ENCODE measurements around the gene CCL24. TPM values are rescaled to one million over a fixed set of nuclear protein-coding genes. Genes with fewer than 3 reads are reported as not detected.
"Not testable (repeated sequence)": the region's sequence is repeated elsewhere in the genome, so short reads cannot be mapped to it uniquely, and the experiment has no call there.

CCL24 gene
- total and polyA plus RNA-seq, 2 of the 4 experiments (the other 2 are of a cell fraction) = not detected

- Histone ChIP-seq H3K18ac (ENCODE audit: low read depth, low read length) (no peak overlapping the region), H2BK5ac (ENCODE audit: low read depth, low read length, poor library complexity, severe bottlenecking) (no peak overlapping the region), H2BK20ac (ENCODE audit: low read depth, low read length) (no peak overlapping the region), H3K4ac (ENCODE audit: low read depth, low read length) (no peak overlapping the region), H3K9me3 (ENCODE audit: control insufficient read depth, insufficient read depth, low read length) (no peaks in the 10 kb centered on the region), H3K27me3 (ENCODE audit: control insufficient read depth, insufficient read depth, low read length) (peaks cover 11% of the 10 kb centered on the region), H3K36me3 (ENCODE audit: control insufficient read depth, insufficient read depth, low read length) (no peaks in the 10 kb centered on the region), H3K14ac (replicated peaks; ENCODE audit: low read depth, low read length) (no peak overlapping the region), H2BK120ac (ENCODE audit: low read depth, low read length) (no peak overlapping the region), H2AFZ (replicated peaks; ENCODE audit: low read length, poor library complexity) (no peak overlapping the region), H3K4me2 (ENCODE audit: low read depth, low read length) (no peak overlapping the region), H3K4me3 (ENCODE audit: insufficient read depth, low read depth, low read length) (no peak overlapping the region), H2AK5ac (ENCODE audit: low read depth, low read length) (no peak overlapping the region), H3K4me1 (ENCODE audit: control insufficient read depth, insufficient read depth, low read length) (peaks cover 4% of the 10 kb centered on the region), H4K91ac (ENCODE audit: insufficient read depth, low read depth, low read length) (no peak overlapping the region), H2BK15ac (ENCODE audit: low read depth, low read length) (no peak overlapping the region), H4K20me1 (ENCODE audit: insufficient read depth, low read length) (no peaks in the 10 kb centered on the region), H2AK9ac (replicated peaks; ENCODE audit: low read depth, low read length, poor library complexity) (peak overlapping the region; percentile 37), H3K9me1 (ENCODE audit: insufficient read depth, low read length) (no peaks in the 10 kb centered on the region), H4K5ac (ENCODE audit: low read depth, low read length) (no peak overlapping the region), H3K9ac (ENCODE audit: low read depth, low read length) (no peak overlapping the region), H4K8ac (ENCODE audit: low read depth in 2 of 2, low read length in 2 of 2) (no peak overlapping the region), H3K79me1 (ENCODE audit: low read depth in 1 of 2, low read length in 2 of 2) (no peaks in the 10 kb centered on the region), H3K27ac (ENCODE audit: insufficient read depth, low read length) (no peak overlapping the region), H3K56ac (ENCODE audit: extremely low read depth, insufficient read depth, low read length) (no peak overlapping the region), H3K23ac (ENCODE audit: low read depth, low read length) (no peak overlapping the region)
- DNase-seq (no peak), ATAC-seq (ENCODE audit: low read depth) (no peak)
- POLR2A ChIA-PET (ENCODE audit: unreplicated experiment) = no interaction called here
- dilution Hi-C loops (cut with HindIII; ENCODE audit: low sequenced_read_pairs, unreplicated experiment) (no loop called here), intact Hi-C loops (cut with micrococcal nuclease) (no loop called here), in situ Hi-C loops (cut with MboI; ENCODE audit: low sequenced_read_pairs) (no loop called here)
- no peak for TF ChIP-seq CHD1 (IDR thresholded peaks at IDR 0.05; ENCODE audit: low read depth, low read length)
- CTCF ChIA-PET = no interaction called here
- no TSS peak for BruUV-seq (replicated peaks)
- WGBS, 2 experiments (ENCODE audit: extremely low coverage in 2 of 2, insufficient read length in 1 of 2) = 60% methylated on average over 1 of the region's 3 CpGs; no CpG with 5 or more reads in 1 of the 2 experiments
These were observed 24.2 kb downstream of the CCL24 start for GRCh38 chr7:75789361-75789924.

DNA sequence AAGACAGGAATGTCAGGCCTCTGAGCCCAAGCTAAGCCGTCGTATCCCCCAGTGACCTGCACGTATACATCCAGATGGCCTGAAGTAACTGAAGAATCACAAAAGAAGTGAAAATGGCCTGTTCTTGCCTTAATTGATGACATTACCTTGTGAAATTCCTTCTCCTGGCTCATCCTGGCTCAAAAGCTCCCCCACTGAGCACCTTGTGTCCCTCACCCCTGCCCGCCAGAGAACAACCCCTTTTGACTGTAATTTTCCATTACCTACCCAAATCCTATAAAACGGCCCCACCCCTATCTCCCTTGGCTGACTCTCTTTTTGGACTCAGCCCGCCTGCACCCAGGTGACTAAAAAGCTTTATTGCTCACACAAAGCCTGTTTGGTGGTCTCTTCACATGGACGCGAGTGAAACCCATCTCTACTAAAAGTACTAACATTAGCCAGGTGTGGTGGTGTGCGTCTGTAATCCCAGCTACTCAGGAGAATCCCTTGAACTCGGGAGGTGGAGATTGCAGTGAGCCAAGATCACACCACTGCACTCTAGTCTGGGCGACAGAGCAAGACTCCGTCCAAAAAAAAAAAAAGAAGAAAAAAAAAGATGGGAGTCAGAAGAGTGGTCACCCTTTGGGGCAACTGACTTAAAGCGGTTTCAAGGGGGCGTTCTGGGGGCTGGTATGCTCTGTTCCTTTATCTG lies 25.3 kb downstream of the CCL24 start:
- H2BK120ac ChIP-seq (ENCODE audit: low read depth, low read length); H3K9me3 ChIP-seq (ENCODE audit: control insufficient read depth, insufficient read depth, low read length); H3K4me1 ChIP-seq (ENCODE audit: control insufficient read depth, insufficient read depth, low read length); H3K18ac ChIP-seq (ENCODE audit: low read depth, low read length); POLR2A ChIA-PET (ENCODE audit: unreplicated experiment); H3K4ac ChIP-seq (ENCODE audit: low read depth, low read length); H4K91ac ChIP-seq (ENCODE audit: insufficient read depth, low read depth, low read length); H3K79me1 ChIP-seq (ENCODE audit: low read depth in 1 of 2, low read length in 2 of 2); H2BK5ac ChIP-seq (ENCODE audit: low read depth, low read length, poor library complexity, severe bottlenecking); dilution Hi-C loops (cut with HindIII; ENCODE audit: low sequenced_read_pairs, unreplicated experiment); H4K5ac ChIP-seq (ENCODE audit: low read depth, low read length); H2BK20ac ChIP-seq (ENCODE audit: low read depth, low read length); H3K9me1 ChIP-seq (ENCODE audit: insufficient read depth, low read length); H4K8ac ChIP-seq (ENCODE audit: low read depth in 2 of 2, low read length in 2 of 2); H2AK9ac ChIP-seq (replicated peaks; ENCODE audit: low read depth, low read length, poor library complexity); CTCF ChIA-PET; H3K23ac ChIP-seq (ENCODE audit: low read depth, low read length); H2AFZ ChIP-seq (replicated peaks; ENCODE audit: low read length, poor library complexity); H4K20me1 ChIP-seq (ENCODE audit: insufficient read depth, low read length); H3K56ac ChIP-seq (ENCODE audit: extremely low read depth, insufficient read depth, low read length); H2AK5ac ChIP-seq (ENCODE audit: low read depth, low read length); H3K36me3 ChIP-seq (ENCODE audit: control insufficient read depth, insufficient read depth, low read length); H3K4me3 ChIP-seq (ENCODE audit: insufficient read depth, low read depth, low read length); H3K4me2 ChIP-seq (ENCODE audit: low read depth, low read length); DNase-seq; BruUV-seq (replicated peaks); in situ Hi-C loops (cut with MboI; ENCODE audit: low sequenced_read_pairs); H3K9ac ChIP-seq (ENCODE audit: low read depth, low read length); H3K14ac ChIP-seq (replicated peaks; ENCODE audit: low read depth, low read length); H2BK15ac ChIP-seq (ENCODE audit: low read depth, low read length); ATAC-seq (ENCODE audit: low read depth); intact Hi-C loops (cut with micrococcal nuclease); H3K27ac ChIP-seq (ENCODE audit: insufficient read depth, low read length): not testable (repeated sequence)
- peaks cover 12% of the 10 kb centered on the region for H3K27me3 ChIP-seq (ENCODE audit: control insufficient read depth, insufficient read depth, low read length)
- WGBS, 2 experiments (ENCODE audit: extremely low coverage in 2 of 2, insufficient read length in 1 of 2) = 74% methylated on average over 4 of the region's 14 CpGs; no CpG with 5 or more reads in 1 of the 2 experiments

Measured in IMR-90 (cell line).